HG03103 (cell line): ENCODE measurements around the gene KRT8.
"Not testable (repeated sequence)": the region's sequence is repeated elsewhere in the genome, so short reads cannot be mapped to it uniquely, and the experiment has no call there.

Experiments
- ATAC-seq: cut with Tn5 transposase; IDR thresholded peaks from one replicate; pipeline ENCODE4 v1.9.1; 2021; ENCODE audit warnings: low read depth; ENCODE audit not compliant: unreplicated experiment

Gene KRT8

DNA sequence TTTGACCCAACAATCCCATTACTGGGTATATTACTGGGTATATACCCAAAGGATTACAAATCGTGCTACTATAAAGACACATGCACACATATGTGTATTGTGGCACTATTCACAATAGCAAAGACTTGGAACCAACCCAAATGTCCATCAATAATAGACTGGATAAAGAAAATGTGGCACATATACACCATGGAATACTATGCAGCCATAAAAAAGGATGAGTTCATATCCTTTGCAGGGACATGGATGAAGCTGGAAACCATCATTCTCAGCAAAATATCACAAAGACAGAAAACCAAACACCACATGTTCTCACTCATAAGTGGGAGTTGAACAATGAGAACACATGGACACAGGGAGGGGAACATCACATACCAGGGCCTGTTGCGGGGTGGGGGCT is 48.8 kb downstream of the KRT8 start:
- ATAC-seq: not testable (repeated sequence)

DNA sequence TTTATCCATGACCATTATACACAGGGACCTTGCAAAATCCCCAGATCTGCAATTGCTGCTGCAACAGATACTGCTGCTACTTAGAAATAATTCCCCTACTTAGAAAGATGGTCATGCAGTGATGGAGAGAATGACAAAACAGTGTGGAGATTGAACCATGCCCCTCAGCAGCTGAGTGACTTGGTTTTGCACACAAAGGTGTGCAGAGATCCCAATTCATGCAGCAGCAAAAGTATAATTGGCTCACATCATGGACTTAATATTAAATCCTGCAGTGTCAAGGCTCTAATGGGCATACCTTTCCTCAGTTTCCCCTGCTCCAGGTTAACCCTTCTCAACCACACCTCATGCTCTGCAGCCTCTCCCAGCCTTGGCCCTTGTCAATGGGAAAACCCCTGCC is 53.1 kb downstream of the KRT8 start:
- ATAC-seq: no peak

DNA sequence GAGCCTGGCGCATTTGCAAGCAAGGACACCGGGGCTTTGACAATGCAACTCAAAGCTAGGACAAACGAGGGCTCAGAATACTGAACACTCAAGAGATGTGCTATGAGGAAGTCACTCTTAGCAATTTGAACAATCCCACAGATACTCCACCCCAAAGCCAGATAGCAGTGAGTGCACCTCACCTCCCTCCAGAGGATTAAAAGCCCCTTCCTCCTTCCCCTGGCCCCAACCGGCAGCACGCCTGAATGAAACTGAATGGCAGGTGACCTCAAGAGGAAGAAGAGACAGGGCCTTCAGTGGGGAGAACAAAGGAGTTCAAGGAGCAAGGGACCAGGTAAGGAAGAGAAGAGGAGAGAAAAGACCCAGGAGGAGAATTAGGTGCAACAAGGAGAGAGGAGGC is 54.2 kb downstream of the KRT8 start:
- no peak for ATAC-seq

DNA sequence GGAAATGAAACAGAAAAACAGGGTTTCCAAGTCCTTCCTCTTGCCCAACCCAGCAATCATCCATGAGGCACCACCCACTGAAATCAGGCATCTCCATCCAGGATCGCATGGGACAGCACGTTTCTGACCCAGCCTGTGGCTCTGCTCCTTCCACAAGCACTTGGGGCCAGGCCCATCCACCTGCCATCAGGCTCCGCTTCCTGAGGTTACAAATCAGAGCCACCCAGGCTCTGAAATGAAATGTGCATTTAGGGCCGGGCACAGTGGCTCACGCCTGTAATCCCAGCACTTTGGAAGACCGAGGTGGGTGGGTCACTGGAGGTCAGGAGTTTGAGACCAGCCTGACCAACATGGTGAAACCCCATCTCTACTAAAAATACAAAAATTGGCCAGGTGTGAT is 55.4 kb downstream of the KRT8 start:
- no peak for ATAC-seq

DNA sequence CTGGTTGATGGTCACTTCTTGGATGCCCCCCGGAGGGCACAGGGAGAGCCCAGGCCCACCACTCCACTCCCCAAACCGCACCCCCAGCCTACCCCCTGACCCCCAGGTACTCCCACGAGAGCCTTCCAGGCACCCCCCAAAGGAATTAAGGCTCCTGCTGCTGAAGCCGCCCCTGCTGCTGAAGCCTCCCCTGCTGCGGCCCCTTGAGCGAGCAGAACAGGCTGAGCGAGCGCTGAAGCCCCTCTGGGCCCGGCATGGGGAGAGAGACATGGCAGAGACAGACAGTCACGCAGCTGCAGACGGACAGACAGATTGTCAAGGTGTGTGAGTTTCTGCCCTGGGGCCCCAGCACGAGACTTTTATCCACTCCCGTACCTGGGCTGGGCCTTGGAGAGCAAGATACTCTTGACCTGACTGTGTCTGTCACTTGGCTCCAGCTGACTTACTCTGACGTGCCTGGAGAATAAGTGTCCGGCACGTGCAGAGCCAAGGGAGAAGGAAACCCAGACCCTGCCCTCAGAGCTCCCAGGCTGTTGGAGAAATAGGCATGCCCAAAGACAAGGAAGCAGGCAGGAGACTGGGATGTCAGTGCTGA is 56.1 kb downstream of the KRT8 start, which contains the start of gene KRT78:
TSS of gene KRT78 (minus strand) at position 334 of the 595 bp plus-strand sequence. CDS start at position 270, 64 bp downstream.
- no peak for ATAC-seq

DNA sequence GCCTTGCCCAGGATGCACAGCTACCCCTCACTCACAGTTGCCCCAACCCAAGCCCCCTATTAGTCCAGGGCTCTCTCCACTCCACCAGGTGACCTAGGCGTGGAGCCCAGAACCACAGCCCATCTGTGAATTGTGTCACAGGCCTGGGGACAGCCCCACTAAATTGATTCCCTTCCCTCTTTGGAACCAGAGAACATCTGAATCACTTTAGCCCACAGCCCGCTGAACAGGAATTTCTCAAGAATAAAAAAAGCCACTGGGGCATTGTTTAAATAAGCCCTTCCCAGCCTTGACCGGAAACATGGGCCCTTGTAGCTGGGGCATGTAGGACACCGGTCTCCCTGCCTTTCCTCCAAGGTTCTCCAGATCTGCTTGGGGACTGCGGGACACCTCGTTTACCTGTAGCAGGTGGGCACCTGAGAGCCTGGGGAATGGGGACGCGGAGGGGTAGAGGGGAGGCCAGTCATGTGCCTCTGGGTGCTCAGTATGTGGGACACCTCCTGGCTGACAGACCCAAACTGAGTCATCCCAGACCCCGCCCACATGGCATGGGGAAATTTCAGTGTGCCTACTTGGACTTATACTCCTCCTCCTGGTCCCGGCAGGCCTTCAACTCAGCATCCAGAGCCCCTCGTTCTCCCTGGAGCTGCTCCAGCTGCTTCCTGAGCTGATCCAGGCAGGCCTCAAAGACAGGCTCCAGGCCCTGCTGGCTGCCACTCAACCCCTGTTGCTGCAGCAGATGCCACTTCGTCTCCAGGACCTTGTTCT is 57.4 kb downstream of the KRT8 start:
- no peak for ATAC-seq
